Ishikawa (cell line): Measurements from ENCODE around the gene MDM4.

Experiments used
- CEBPB ChIP-seq: IDR thresholded peaks from 2 replicates; pipeline ENCODE4 v1.6.1; 2012
- CREB1 ChIP-seq: IDR thresholded peaks from 2 replicates; pipeline ENCODE4 v1.6.1; 2012; ENCODE audit warnings: low read depth
- EP300 ChIP-seq: IDR thresholded peaks from 2 replicates; pipeline ENCODE4 v1.6.1; 2012; ENCODE audit warnings: borderline replicate concordance
- TAF1 ChIP-seq: IDR thresholded peaks from 2 replicates; pipeline ENCODE4 v1.6.1; 2012; ENCODE audit warnings: low read depth, mild to moderate bottlenecking
- TCF12 ChIP-seq: IDR thresholded peaks from 2 replicates; pipeline ENCODE4 v1.6.1; 2012; ENCODE audit warnings: low read depth
- TEAD4 ChIP-seq: IDR thresholded peaks from 2 replicates; pipeline ENCODE4 v1.6.1; 2012
- ZBTB7A ChIP-seq: IDR thresholded peaks from 2 replicates; pipeline ENCODE4 v1.6.1; 2012; ENCODE audit warnings: low read depth
- TF ChIP-seq, protein P1 (sequence below): IDR thresholded peaks from 2 replicates; pipeline ENCODE4 v1.6.1; 2012; ENCODE audit warnings: low read depth, mild to moderate bottlenecking
- TF ChIP-seq, protein P2 (sequence below): IDR thresholded peaks from 2 replicates; pipeline ENCODE4 v1.6.1; 2012
- TF ChIP-seq, protein P3 (sequence below): IDR thresholded peaks from 2 replicates; pipeline ENCODE4 v1.6.1; 2012

DNA sequence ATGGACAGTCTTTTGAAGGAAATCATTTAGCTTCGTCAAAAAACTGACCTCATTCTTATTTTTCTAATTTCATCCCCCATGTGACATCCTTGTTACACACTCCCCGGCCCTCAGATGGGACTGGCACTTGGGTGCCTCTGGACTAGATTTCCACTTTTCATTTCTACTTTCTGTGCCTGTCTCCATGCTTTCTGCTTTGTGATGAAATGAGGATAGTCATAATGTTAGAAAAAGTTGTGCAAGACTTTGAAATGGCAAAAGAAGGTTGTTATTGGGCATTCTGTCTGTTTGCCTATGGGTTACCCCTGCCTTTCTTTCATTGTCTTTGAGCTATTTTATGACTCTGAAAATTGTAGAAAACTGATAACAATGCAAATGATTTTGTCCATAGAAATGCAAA is 54.9 kb downstream of the MDM4 start:
- TF ChIP-seq TAF1: no peak
- TF ChIP-seq, protein P1, sequence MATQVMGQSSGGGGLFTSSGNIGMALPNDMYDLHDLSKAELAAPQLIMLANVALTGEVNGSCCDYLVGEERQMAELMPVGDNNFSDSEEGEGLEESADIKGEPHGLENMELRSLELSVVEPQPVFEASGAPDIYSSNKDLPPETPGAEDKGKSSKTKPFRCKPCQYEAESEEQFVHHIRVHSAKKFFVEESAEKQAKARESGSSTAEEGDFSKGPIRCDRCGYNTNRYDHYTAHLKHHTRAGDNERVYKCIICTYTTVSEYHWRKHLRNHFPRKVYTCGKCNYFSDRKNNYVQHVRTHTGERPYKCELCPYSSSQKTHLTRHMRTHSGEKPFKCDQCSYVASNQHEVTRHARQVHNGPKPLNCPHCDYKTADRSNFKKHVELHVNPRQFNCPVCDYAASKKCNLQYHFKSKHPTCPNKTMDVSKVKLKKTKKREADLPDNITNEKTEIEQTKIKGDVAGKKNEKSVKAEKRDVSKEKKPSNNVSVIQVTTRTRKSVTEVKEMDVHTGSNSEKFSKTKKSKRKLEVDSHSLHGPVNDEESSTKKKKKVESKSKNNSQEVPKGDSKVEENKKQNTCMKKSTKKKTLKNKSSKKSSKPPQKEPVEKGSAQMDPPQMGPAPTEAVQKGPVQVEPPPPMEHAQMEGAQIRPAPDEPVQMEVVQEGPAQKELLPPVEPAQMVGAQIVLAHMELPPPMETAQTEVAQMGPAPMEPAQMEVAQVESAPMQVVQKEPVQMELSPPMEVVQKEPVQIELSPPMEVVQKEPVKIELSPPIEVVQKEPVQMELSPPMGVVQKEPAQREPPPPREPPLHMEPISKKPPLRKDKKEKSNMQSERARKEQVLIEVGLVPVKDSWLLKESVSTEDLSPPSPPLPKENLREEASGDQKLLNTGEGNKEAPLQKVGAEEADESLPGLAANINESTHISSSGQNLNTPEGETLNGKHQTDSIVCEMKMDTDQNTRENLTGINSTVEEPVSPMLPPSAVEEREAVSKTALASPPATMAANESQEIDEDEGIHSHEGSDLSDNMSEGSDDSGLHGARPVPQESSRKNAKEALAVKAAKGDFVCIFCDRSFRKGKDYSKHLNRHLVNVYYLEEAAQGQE: no peak
- TF ChIP-seq EP300: no peak
- no peak for TF ChIP-seq CREB1
- no peak for TF ChIP-seq CEBPB
- TF ChIP-seq, protein P2, sequence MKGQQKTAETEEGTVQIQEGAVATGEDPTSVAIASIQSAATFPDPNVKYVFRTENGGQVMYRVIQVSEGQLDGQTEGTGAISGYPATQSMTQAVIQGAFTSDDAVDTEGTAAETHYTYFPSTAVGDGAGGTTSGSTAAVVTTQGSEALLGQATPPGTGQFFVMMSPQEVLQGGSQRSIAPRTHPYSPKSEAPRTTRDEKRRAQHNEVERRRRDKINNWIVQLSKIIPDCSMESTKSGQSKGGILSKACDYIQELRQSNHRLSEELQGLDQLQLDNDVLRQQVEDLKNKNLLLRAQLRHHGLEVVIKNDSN: no peak
- TF ChIP-seq TEAD4: no peak
- TF ChIP-seq ZBTB7A: no peak
- TF ChIP-seq TCF12: no peak
- TF ChIP-seq, protein P3, sequence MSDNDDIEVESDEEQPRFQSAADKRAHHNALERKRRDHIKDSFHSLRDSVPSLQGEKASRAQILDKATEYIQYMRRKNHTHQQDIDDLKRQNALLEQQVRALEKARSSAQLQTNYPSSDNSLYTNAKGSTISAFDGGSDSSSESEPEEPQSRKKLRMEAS: no peak
